IMR-90 (cell line): Measurements from ENCODE around the gene IGSF3. TPM values are rescaled to one million over a fixed set of nuclear protein-coding genes. Genes with fewer than 3 reads are reported as not detected.

Experiments used
- ATAC-seq: fragments of 200-7000 bp; cut with Tn5 transposase; 2 replicates; pipeline ENCODE4 v1.9.1; 2020; ENCODE audit warnings: low read depth, mild to moderate bottlenecking, moderate library complexity
- BruUV-seq: library from RNA; stranded (reverse); fragments of 400-500 nt; replicated peaks from 2 replicates; lab custom pipeline; 2021; lab: Mats Ljungman, UMichigan
- CTCF ChIA-PET: fragments of 300-600 bp; formaldehyde crosslinking; extraction: SDS; loops from one replicate; lab custom pipeline; 2021; ENCODE audit warnings: antibody characterized with exemption; lab: Yijun Ruan, JAX
- POLR2A ChIA-PET: fragments of 300-600 bp; sonication (Branson Sonifier 250); formaldehyde crosslinking; loops from one replicate; lab custom pipeline; 2022; ENCODE audit warnings: antibody characterized with exemption; ENCODE audit not compliant: unreplicated experiment; lab: Charles Lee
- DNase-seq: peaks from one replicate; pipeline ENCODE4 v3.0.0; 2013
- H2AFZ ChIP-seq: replicated peaks from 2 replicates; pipeline ENCODE3; 2013; ENCODE audit warnings: low read length, mild to moderate bottlenecking; ENCODE audit not compliant: poor library complexity
- H2AK5ac ChIP-seq: 2 replicates; pipeline ENCODE4 v1.6.1; 2013; ENCODE audit warnings: low read depth, low read length, inconsistent platforms
- H2AK9ac ChIP-seq: replicated peaks from 2 replicates; pipeline ENCODE3; 2013; ENCODE audit warnings: mild to moderate bottlenecking, low read depth, low read length, moderate library complexity; ENCODE audit not compliant: poor library complexity
- H2BK120ac ChIP-seq: 2 replicates; pipeline ENCODE4 v1.6.1; 2013; ENCODE audit warnings: low read depth, low read length, inconsistent platforms
- H2BK15ac ChIP-seq: 3 replicates; pipeline ENCODE4 v1.6.1; 2013; ENCODE audit warnings: low read depth, low read length, inconsistent platforms
- H2BK20ac ChIP-seq: 2 replicates; pipeline ENCODE4 v1.6.1; 2013; ENCODE audit warnings: low read depth, mild to moderate bottlenecking, inconsistent platforms, low read length, moderate library complexity
- H2BK5ac ChIP-seq: 2 replicates; pipeline ENCODE4 v1.6.1; 2013; ENCODE audit warnings: mild to moderate bottlenecking, low read depth, low read length, inconsistent platforms; ENCODE audit not compliant: poor library complexity, severe bottlenecking
- H3K14ac ChIP-seq: replicated peaks from 2 replicates; pipeline ENCODE4 v1.6.1; 2013; ENCODE audit warnings: low read depth, low read length, inconsistent platforms
- H3K18ac ChIP-seq: 2 replicates; pipeline ENCODE4 v1.6.1; 2013; ENCODE audit warnings: low read depth, low read length, control low read depth
- H3K23ac ChIP-seq: 2 replicates; pipeline ENCODE4 v1.6.1; 2013; ENCODE audit warnings: low read depth, low read length, inconsistent platforms
- H3K27ac ChIP-seq: 2 replicates; pipeline ENCODE4 v1.5.1; 2013; ENCODE audit warnings: mild to moderate bottlenecking, control low read depth, low read length; ENCODE audit not compliant: insufficient read depth
- H3K27me3 ChIP-seq: 2 replicates; pipeline ENCODE4 v1.6.1; 2013; ENCODE audit warnings: low read length; ENCODE audit not compliant: control insufficient read depth, insufficient read depth
- H3K36me3 ChIP-seq: 2 replicates; pipeline ENCODE4 v1.6.1; 2013; ENCODE audit warnings: low read length, mixed read lengths; ENCODE audit not compliant: control insufficient read depth, insufficient read depth
- H3K4ac ChIP-seq: 2 replicates; pipeline ENCODE4 v1.6.1; 2013; ENCODE audit warnings: low read depth, low read length, inconsistent platforms
- H3K4me1 ChIP-seq: 2 replicates; pipeline ENCODE4 v1.6.1; 2013; ENCODE audit warnings: low read length, mixed read lengths; ENCODE audit not compliant: control insufficient read depth, insufficient read depth
- H3K4me2 ChIP-seq: 2 replicates; pipeline ENCODE4 v1.6.1; 2013; ENCODE audit warnings: low read depth, mild to moderate bottlenecking, control low read depth, low read length, moderate library complexity
- H3K4me3 ChIP-seq: 2 replicates; pipeline ENCODE4 v1.5.1; 2013; ENCODE audit warnings: low read depth, mild to moderate bottlenecking, control low read depth, low read length, moderate library complexity; ENCODE audit not compliant: insufficient read depth
- H3K56ac ChIP-seq: 2 replicates; pipeline ENCODE4 v1.6.1; 2013; ENCODE audit warnings: low read length, inconsistent platforms; ENCODE audit not compliant: insufficient read depth; ENCODE audit errors: extremely low read depth
- H3K79me1 ChIP-seq, 2 experiments: 2 replicates each; pipeline ENCODE4 v1.6.1; 2013; ENCODE audit warnings: low read length in 2 of 2, inconsistent platforms in 1 of 2, low read depth in 1 of 2
- H3K9ac ChIP-seq: 2 replicates; pipeline ENCODE4 v1.6.1; 2013; ENCODE audit warnings: low read depth, low read length, control low read depth
- H3K9me1 ChIP-seq: 2 replicates; pipeline ENCODE4 v1.6.1; 2013; ENCODE audit warnings: low read length, inconsistent platforms; ENCODE audit not compliant: insufficient read depth
- H3K9me3 ChIP-seq: 2 replicates; pipeline ENCODE4 v1.6.1; 2013; ENCODE audit warnings: low read length; ENCODE audit not compliant: control insufficient read depth, insufficient read depth
- H4K20me1 ChIP-seq: 2 replicates; pipeline ENCODE4 v1.6.1; 2013; ENCODE audit warnings: low read length, inconsistent platforms; ENCODE audit not compliant: insufficient read depth
- H4K5ac ChIP-seq: 2 replicates; pipeline ENCODE4 v1.6.1; 2013; ENCODE audit warnings: mild to moderate bottlenecking, low read depth, low read length, control low read depth
- H4K8ac ChIP-seq, 2 experiments: 2 replicates each; pipeline ENCODE4 v1.6.1; 2013; ENCODE audit warnings: low read depth in 2 of 2, low read length in 2 of 2, control low read depth in 1 of 2, inconsistent platforms in 1 of 2
- H4K91ac ChIP-seq: 2 replicates; pipeline ENCODE4 v1.6.1; 2013; ENCODE audit warnings: low read depth, low read length, inconsistent platforms; ENCODE audit not compliant: insufficient read depth
- MXI1 ChIP-seq: IDR thresholded peaks from 2 replicates; pipeline ENCODE4 v1.6.1; 2012; ENCODE audit warnings: low read depth, mild to moderate bottlenecking, low read length, moderate library complexity, borderline replicate concordance
- RAD21 ChIP-seq: IDR thresholded peaks from 2 replicates; pipeline ENCODE4 v1.6.1; 2012; ENCODE audit warnings: low read length, improper control_type of control experiment
- RCOR1 ChIP-seq: IDR thresholded peaks from 2 replicates; pipeline ENCODE4 v1.6.1; 2012; ENCODE audit warnings: mild to moderate bottlenecking, low read length, improper control_type of control experiment; ENCODE audit not compliant: insufficient replicate concordance
- RFX5 ChIP-seq: IDR thresholded peaks from 2 replicates; pipeline ENCODE4 v1.8.0; 2012; ENCODE audit warnings: low read depth, mild to moderate bottlenecking, low read length, moderate library complexity
- WGBS, 2 experiments: methylation state at CpG; one replicate each; pipeline versions ENCODE4 v1.1.5 to v1.1.7; 2013; ENCODE audit warnings: missing lambda C conversion rate in 2 of 2; ENCODE audit not compliant: insufficient read length in 1 of 2; ENCODE audit errors: extremely low coverage in 2 of 2; 5-methylcytosine and 5-hydroxymethylcytosine counted together
- dilution Hi-C: fragments of 300-500 bp; cut with HindIII; formaldehyde crosslinking; loops from one replicate; pipeline ENCODE4 v1.14.3; 2018; ENCODE audit warnings: low sequenced_read_pairs; ENCODE audit not compliant: unreplicated experiment
- in situ Hi-C: fragments of 300-500 bp; cut with MboI; formaldehyde crosslinking; loops from 3 replicates; pipeline ENCODE4 v1.14.3; 2019; ENCODE audit warnings: low sequenced_read_pairs, inconsistent platforms, mixed read lengths
- intact Hi-C: fragments of 100-400 bp; cut with micrococcal nuclease; formaldehyde crosslinking; loops from 2 replicates; pipeline ENCODE4 v1.10.0; 2022
- polyA plus RNA-seq, 3 experiments: library from polyadenylated mRNA; depleted of rRNA; stranded (reverse); fragments of >200 nt; gene quantifications; 2 replicates each; pipeline ENCODE4 v1.2.3, GENCODE V29; 2012; ENCODE audit warnings: low replicate concordance in 1 of 3
- total RNA-seq: library from RNA; depleted of rRNA; stranded (reverse); fragments of >200 nt; gene quantifications from 2 replicates; pipeline ENCODE4 v1.2.3, GENCODE V29; 2012
- TF ChIP-seq, protein P1 (sequence below): conservative IDR thresholded peaks from 2 replicates; pipeline ENCODE4 v1.5.1; 2012; ENCODE audit warnings: mild to moderate bottlenecking, low read depth, low read length, improper control_type of control experiment

IGSF3 gene
- total and polyA plus RNA-seq, 2 of the 4 experiments (the other 2 are of a cell fraction), result under 0.01 to 0.02 TPM

GRCh38 chr1:116556289-116557006, 111.1 kb downstream of the IGSF3 start:
- in situ Hi-C loops (no loop called here), dilution Hi-C loops (no loop called here), intact Hi-C loops (no loop called here)
- ChIA-PET POLR2A (no interaction called here), CTCF (interaction anchor here (0.6 kb wide), 1 partner anchor 532 kb away, joined by 3 read pairs; no protein-coding TSS in a partner anchor)
- BruUV-seq, result no TSS peak
- Histone ChIP-seq H3K27ac (no peak overlapping the region), H3K4me3 (no peak overlapping the region), H3K79me1 (no peaks in the 10 kb centered on the region), H4K8ac (no peak overlapping the region), H2AFZ (peak overlapping the region; percentile 37), H2AK9ac (no peak overlapping the region), H3K23ac (no peak overlapping the region), H3K4me1 (no peaks in the 10 kb centered on the region), H2BK15ac (no peak overlapping the region), H3K4me2 (no peak overlapping the region), H3K27me3 (no peaks in the 10 kb centered on the region), H2BK120ac (no peak overlapping the region), H4K91ac (no peak overlapping the region), H3K36me3 (no peaks in the 10 kb centered on the region), H3K9me3 (no peaks in the 10 kb centered on the region), H2BK20ac (no peak overlapping the region), H3K14ac (no peak overlapping the region), H3K4ac (no peak overlapping the region), H4K5ac (no peak overlapping the region), H2AK5ac (no peak overlapping the region), H3K56ac (no peak overlapping the region), H3K9ac (no peak overlapping the region), H3K18ac (no peak overlapping the region), H4K20me1 (no peaks in the 10 kb centered on the region), H3K9me1 (no peaks in the 10 kb centered on the region; the same call in 1 of the 2 replicates), H2BK5ac (no peak overlapping the region)
- ATAC-seq (peak; percentile 68), DNase-seq (peak; percentile 48)
- TF ChIP-seq MXI1 (0 out of 2 replicates have a peak, but pooled peaks have one; percentile 29), RFX5 (no peak), RAD21 (no peak), RCOR1 (no peak)
- TF ChIP-seq, protein P1, sequence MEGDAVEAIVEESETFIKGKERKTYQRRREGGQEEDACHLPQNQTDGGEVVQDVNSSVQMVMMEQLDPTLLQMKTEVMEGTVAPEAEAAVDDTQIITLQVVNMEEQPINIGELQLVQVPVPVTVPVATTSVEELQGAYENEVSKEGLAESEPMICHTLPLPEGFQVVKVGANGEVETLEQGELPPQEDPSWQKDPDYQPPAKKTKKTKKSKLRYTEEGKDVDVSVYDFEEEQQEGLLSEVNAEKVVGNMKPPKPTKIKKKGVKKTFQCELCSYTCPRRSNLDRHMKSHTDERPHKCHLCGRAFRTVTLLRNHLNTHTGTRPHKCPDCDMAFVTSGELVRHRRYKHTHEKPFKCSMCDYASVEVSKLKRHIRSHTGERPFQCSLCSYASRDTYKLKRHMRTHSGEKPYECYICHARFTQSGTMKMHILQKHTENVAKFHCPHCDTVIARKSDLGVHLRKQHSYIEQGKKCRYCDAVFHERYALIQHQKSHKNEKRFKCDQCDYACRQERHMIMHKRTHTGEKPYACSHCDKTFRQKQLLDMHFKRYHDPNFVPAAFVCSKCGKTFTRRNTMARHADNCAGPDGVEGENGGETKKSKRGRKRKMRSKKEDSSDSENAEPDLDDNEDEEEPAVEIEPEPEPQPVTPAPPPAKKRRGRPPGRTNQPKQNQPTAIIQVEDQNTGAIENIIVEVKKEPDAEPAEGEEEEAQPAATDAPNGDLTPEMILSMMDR, result no peak
- WGBS, 2 experiments, result 80% methylated on average over 1 of the region's 6 CpGs; no CpG with 5 or more reads in 1 of the 2 experiments
